ENCODE results near the gene MAMSTR.

Gene MAMSTR

GRCh38 chr19:48735031-48735615 lies 15.6 kb upstream of the MAMSTR start:
- TF ChIP-seq CTCF (IDR thresholded peaks at IDR 0.05; ENCODE audit: extremely low read depth, missing control alignments), result no peak
- DNase-seq (ENCODE audit: low spot score), result no peak

- TF ChIP-seq CTCF (IDR thresholded peaks at IDR 0.05; ENCODE audit: extremely low read depth, missing control alignments), result no peak
- no peak for DNase-seq (ENCODE audit: low spot score)
These were observed 15.1 kb upstream of the MAMSTR start for GRCh38 chr19:48734625-48735024.

GRCh38 chr19:48731452-48731851 lies 11.9 kb upstream of the MAMSTR start:
- TF ChIP-seq CTCF (IDR thresholded peaks at IDR 0.05; ENCODE audit: extremely low read depth, missing control alignments), result no peak
- no peak for DNase-seq (ENCODE audit: low spot score)

GRCh38 chr19:48728911-48729664 lies 9.6 kb upstream of the MAMSTR start:
- TF ChIP-seq CTCF (IDR thresholded peaks at IDR 0.05; ENCODE audit: extremely low read depth, missing control alignments), result no peak
- DNase-seq (ENCODE audit: low spot score), result no peak

GRCh38 chr19:48726556-48726955 lies 7.0 kb upstream of the MAMSTR start:
- TF ChIP-seq CTCF (IDR thresholded peaks at IDR 0.05; ENCODE audit: extremely low read depth, missing control alignments), result no peak
- no peak for DNase-seq (ENCODE audit: low spot score)

- TF ChIP-seq CTCF (IDR thresholded peaks at IDR 0.05; ENCODE audit: extremely low read depth, missing control alignments), result no peak
These were observed 5.5 kb upstream of the MAMSTR start for GRCh38 chr19:48724796-48725753.

More at GRCh38 chr19:48724796-48725753, 5.5 kb upstream of the MAMSTR start:
- DNase-seq (ENCODE audit: low spot score), result peak; percentile 81
